Fibroblast of lung (primary cell): Measurements from ENCODE around the gene CENPF. TPM values are rescaled to one million over a fixed set of nuclear protein-coding genes. Genes with fewer than 3 reads are reported as not detected.

Experiments
- DNase-seq, 2 donors: peaks; one replicate each; pipeline versions ENCODE4 v3.0.0 to v3.0.0-alpha.2; 2010; ENCODE audit warnings: low read depth in 2 of 2
- H2AFZ ChIP-seq: 2 replicates; pipeline ENCODE4 v1.5.1; 2012; ENCODE audit warnings: low read length, control low read depth, inconsistent platforms
- H3K27ac ChIP-seq: 2 replicates; pipeline ENCODE4 v1.5.1; 2011; ENCODE audit warnings: low read length, control low read depth; ENCODE audit not compliant: insufficient read depth
- H3K27me3 ChIP-seq: 2 replicates; pipeline ENCODE4 v1.5.1; 2011; ENCODE audit warnings: mild to moderate bottlenecking, low read length; ENCODE audit not compliant: control insufficient read depth, insufficient read depth
- H3K36me3 ChIP-seq: 2 replicates; pipeline ENCODE4 v1.5.1; 2011; ENCODE audit warnings: low read length; ENCODE audit not compliant: control insufficient read depth, insufficient read depth
- H3K4me1 ChIP-seq: 2 replicates; pipeline ENCODE4 v1.5.1; 2011; ENCODE audit warnings: low read length; ENCODE audit not compliant: control insufficient read depth, insufficient read depth; ENCODE audit errors: extremely low read depth
- H3K4me2 ChIP-seq: 2 replicates; pipeline ENCODE4 v1.5.1; 2011; ENCODE audit warnings: low read length, control low read depth; ENCODE audit not compliant: insufficient read depth; ENCODE audit errors: extremely low read depth
- H3K4me3 ChIP-seq, 4 experiments: fragments of 200-600 bp in 1 of 4; sonication (generic) in 1 of 4; replicated peaks in 1 of 4; 2 replicates each; pipeline ENCODE4 v1.5.1; 2011 to 2016; ENCODE audit warnings: low read length in 4 of 4, low read depth in 3 of 4, mild to moderate bottlenecking in 3 of 4, control low read depth in 2 of 4, inconsistent platforms in 1 of 4, mixed read lengths in 1 of 4; ENCODE audit not compliant: insufficient read depth in 1 of 4; ENCODE audit errors: control extremely low read depth in 1 of 4
- H3K79me2 ChIP-seq: 2 replicates; pipeline ENCODE4 v1.5.1; 2012; ENCODE audit warnings: mild to moderate bottlenecking, low read length, inconsistent platforms; ENCODE audit not compliant: control insufficient read depth, insufficient read depth
- H3K9ac ChIP-seq: 2 replicates; pipeline ENCODE4 v1.5.1; 2011; ENCODE audit warnings: mild to moderate bottlenecking, low read length, control low read depth; ENCODE audit not compliant: insufficient read depth
- H3K9me3 ChIP-seq: 2 replicates; pipeline ENCODE4 v1.5.1; 2012; ENCODE audit warnings: low read depth, low read length; ENCODE audit not compliant: control insufficient read depth, insufficient read depth
- H4K20me1 ChIP-seq: 2 replicates; pipeline ENCODE4 v1.5.1; 2011; ENCODE audit warnings: low read length; ENCODE audit not compliant: control insufficient read depth, insufficient read depth; ENCODE audit errors: extremely low read depth
- CTCF ChIP-seq, 2 donors: IDR thresholded peaks in 1 of 2; conservative IDR thresholded peaks in 1 of 2; 1 replicate in 1 of 2; 2 replicates in 1 of 2; pipeline ENCODE4 v1.5.1; 2011 to 2012; ENCODE audit warnings: low read length in 2 of 2, control low read depth in 1 of 2, inconsistent platforms in 1 of 2, low read depth in 1 of 2, mild to moderate bottlenecking in 1 of 2
- EZH2 ChIP-seq: IDR thresholded peaks from 2 replicates; pipeline ENCODE4 v1.5.1; 2012; ENCODE audit warnings: low read length, control low read depth, mild to moderate bottlenecking; ENCODE audit errors: missing control alignments
- polyA plus RNA-seq, 2 donors: library from polyadenylated mRNA; depleted of rRNA in 1 of 2; stranded (reverse) in 1 of 2; unstranded in 1 of 2; fragments of >200 nt; gene quantifications; 2 replicates each; pipeline ENCODE4 v1.2.1, GENCODE V29; 2011 to 2012; ENCODE audit warnings: missing spikeins in 1 of 2
- total RNA-seq: library from RNA; depleted of rRNA; stranded (reverse); fragments of >200 nt; gene quantifications from 2 replicates; pipeline ENCODE4 v1.2.1, GENCODE V29; 2014

Gene CENPF
- total and polyA plus RNA-seq, 2 donors (not counting 1 experiment from before 2014, with no cell fraction given) = 12.0 to 13.2 TPM

DNA sequence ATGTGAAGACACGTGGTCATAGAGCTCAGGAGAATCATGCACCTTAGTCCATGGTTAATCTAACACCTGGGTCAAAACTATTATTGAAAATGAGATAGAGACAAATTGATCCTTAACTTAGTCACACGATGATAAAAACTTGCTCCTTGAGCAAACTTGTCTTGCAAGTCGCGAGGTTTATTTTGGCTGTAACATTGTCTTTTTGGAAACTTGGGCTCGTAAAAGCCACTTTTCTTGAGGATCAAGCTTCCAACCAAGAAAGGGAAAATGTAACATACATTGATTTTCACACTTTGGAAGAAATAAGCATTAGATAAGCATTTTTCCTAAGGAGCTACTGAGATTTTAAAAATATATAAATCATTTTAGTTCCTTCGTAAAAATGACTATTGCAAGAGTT, 19.9 kb upstream of the CENPF start:
- Histone ChIP-seq H3K9me3 (no peaks in the 10 kb centered on the region), H3K9ac (no peak overlapping the region), H2AFZ (no peak overlapping the region), H3K27ac (no peak overlapping the region), H3K27me3 (no peaks in the 10 kb centered on the region), H3K4me3 (no peak overlapping the region), H3K79me2 (no peaks in the 10 kb centered on the region), H4K20me1 (no peaks in the 10 kb centered on the region), H3K4me2 (no peak overlapping the region), H3K4me1 (peaks cover 3% of the 10 kb centered on the region), H3K36me3 (no peaks in the 10 kb centered on the region)
- TF ChIP-seq EZH2 (no peak), CTCF (conservative IDR thresholded peaks at IDR 0.05 in 1 of 2, IDR thresholded peaks at IDR 0.05 in 1 of 2; ENCODE audit: low read depth in 1 of 2, low read length in 2 of 2) (no peak)
- DNase-seq = no peak

DNA sequence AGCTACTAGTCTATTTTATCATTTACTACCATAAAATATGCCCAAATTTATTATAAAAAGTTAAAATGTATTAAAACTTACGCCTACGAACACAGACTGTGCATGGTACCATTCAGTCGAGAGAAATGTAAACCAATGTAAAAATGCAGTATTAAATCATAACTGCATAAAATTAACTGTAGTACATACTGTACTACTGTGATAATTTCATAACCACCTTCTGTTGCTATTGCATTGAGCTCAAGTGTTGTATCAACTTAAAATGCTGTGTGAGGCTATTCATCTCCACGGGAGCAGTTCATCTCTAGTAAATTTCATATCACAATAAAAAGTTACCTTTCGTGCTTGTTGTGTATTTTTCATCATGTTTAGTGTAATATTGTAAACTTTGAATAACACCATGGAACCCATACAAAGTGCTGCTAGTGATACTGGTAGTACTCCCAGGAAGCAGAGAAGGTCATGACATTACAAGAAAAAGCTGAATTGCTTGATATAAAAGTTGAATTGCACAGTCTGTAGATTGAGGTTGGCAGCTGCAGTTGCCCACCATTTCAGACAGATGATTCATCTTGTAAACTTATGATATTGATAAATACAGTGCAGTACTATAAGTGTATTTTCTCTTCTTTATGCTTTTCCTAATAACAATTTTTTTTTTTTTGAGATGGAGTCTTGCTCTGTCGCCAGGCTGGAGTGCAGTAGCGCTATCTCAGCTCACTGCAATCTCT, 19.0 kb upstream of the CENPF start:
- H3K9ac ChIP-seq = no peak overlapping the region
- DNase-seq = no peak
- H4K20me1 ChIP-seq = no peaks in the 10 kb centered on the region
- H3K4me3 ChIP-seq = no peak overlapping the region
- no peaks in the 10 kb centered on the region for H3K9me3 ChIP-seq
- no peak overlapping the region for H3K27ac ChIP-seq
- H3K79me2 ChIP-seq = no peaks in the 10 kb centered on the region
- H3K4me2 ChIP-seq = no peak overlapping the region
- no peaks in the 10 kb centered on the region for H3K36me3 ChIP-seq
- no peak for TF ChIP-seq CTCF (conservative IDR thresholded peaks at IDR 0.05 in 1 of 2, IDR thresholded peaks at IDR 0.05 in 1 of 2; ENCODE audit: low read depth in 1 of 2, low read length in 2 of 2)
- no peak for TF ChIP-seq EZH2
- H3K4me1 ChIP-seq = peaks cover 3% of the 10 kb centered on the region
- H3K27me3 ChIP-seq = no peaks in the 10 kb centered on the region
- H2AFZ ChIP-seq = no peak overlapping the region

DNA sequence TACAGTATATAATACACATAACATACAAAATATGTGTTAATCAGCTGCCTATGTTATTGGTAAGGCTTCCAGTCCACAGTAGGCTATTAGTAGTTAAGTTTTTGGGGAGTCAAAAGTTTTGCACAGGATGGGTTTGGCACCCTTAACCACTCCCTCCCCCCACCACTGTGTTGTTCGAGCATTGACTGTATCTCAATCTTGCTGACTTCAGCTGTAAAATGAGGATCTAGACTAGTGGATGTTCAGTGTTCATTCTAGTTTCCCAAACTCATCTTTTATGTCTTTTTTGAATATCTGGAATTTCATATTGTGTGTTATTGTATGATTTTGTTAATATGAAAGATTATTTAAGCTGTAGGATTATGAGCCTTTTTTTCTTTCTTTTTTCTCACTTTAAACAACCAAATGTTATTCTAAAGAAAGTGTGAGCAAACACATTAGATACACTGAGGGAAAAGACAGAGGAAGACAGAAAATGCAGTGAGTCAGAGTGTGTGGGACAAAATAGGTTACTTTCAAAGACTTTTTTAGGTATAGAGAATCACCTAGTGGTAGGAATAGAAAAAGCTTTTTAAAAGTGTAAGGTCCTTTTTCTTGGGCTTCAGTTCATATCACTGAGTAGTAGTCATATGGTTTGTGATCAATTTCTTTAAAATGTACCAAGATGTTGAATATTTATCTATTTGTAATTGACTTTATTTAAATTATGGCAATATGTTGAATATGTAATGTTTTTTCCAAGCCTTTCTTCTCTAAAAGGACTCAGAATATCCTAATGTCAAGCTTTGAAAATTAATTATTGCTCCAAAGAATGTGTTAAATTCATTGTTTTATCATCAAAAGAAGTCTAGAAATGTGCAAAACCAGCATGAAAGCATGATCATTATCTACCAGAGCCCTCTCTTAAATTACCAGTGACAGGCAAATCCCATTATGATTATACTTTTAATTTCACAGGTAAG, 17.9 kb upstream of the CENPF start:
- Histone ChIP-seq H3K9me3 (no peaks in the 10 kb centered on the region), H3K4me2 (peak overlapping the region; percentile 16), H3K4me1 (peaks cover 3% of the 10 kb centered on the region), H2AFZ (no peak overlapping the region), H3K36me3 (no peaks in the 10 kb centered on the region), H3K79me2 (no peaks in the 10 kb centered on the region), H3K27ac (no peak overlapping the region), H3K9ac (no peak overlapping the region), H3K27me3 (no peaks in the 10 kb centered on the region), H3K4me3 (no peak overlapping the region), H4K20me1 (no peaks in the 10 kb centered on the region)
- DNase-seq = peak; percentile 69 to 75
- TF ChIP-seq CTCF (conservative IDR thresholded peaks at IDR 0.05 in 1 of 2, IDR thresholded peaks at IDR 0.05 in 1 of 2; ENCODE audit: low read depth in 1 of 2, low read length in 2 of 2) (peak; percentile 58 to 72), EZH2 (no peak)
